AG09319 (cell line): ENCODE measurements around the gene IFNE.

Experiments used
- DNase-seq: peaks from one replicate; pipeline ENCODE4 v3.0.0-alpha.2; 2010; ENCODE audit warnings: low read depth; ENCODE audit errors: extremely low read depth
- TF ChIP-seq, protein P1 (sequence below): IDR thresholded peaks from 2 replicates; pipeline ENCODE4 v1.5.1; 2011; ENCODE audit warnings: low read depth, mild to moderate bottlenecking, inconsistent platforms, low read length, moderate library complexity

IFNE gene

DNA sequence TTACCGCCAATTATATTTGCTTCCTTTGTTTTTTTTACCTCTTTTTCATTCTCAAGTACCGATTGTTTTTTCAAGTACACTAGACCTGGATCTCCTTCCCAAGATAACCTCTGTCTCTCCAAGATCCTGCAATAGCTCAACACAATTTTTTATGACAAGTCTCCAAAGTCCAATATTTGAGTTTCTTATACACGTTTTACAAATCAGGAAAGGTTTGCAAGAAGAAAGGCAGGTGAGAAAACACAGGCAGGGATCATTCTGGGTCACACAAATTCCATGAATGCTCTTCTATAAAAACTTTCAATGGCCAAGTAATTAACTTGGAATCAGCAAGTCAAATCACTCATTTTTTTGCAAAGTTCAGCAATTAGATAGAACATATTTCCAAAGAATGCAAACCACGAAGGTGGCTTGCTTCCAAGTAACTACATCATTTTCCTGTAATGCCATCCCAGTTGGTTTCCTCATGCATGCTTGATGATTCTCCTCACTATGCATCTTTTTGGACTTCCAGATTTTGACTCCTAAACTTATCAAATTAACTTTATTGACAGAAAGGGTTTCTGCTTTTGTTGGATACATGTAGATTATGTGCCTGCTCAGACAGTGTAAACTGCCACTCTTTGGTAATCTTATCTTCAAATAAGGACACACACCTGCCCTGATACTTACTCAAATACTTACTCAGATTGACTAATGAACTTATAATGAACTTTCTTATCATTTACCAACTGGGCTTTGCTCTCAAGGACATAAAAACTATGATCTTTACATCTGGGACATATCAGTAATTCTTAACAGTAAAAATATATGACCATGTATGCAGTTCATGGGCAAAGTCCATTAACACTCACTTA lies 24.7 kb upstream of the IFNE start:
- TF ChIP-seq, protein P1, sequence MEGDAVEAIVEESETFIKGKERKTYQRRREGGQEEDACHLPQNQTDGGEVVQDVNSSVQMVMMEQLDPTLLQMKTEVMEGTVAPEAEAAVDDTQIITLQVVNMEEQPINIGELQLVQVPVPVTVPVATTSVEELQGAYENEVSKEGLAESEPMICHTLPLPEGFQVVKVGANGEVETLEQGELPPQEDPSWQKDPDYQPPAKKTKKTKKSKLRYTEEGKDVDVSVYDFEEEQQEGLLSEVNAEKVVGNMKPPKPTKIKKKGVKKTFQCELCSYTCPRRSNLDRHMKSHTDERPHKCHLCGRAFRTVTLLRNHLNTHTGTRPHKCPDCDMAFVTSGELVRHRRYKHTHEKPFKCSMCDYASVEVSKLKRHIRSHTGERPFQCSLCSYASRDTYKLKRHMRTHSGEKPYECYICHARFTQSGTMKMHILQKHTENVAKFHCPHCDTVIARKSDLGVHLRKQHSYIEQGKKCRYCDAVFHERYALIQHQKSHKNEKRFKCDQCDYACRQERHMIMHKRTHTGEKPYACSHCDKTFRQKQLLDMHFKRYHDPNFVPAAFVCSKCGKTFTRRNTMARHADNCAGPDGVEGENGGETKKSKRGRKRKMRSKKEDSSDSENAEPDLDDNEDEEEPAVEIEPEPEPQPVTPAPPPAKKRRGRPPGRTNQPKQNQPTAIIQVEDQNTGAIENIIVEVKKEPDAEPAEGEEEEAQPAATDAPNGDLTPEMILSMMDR = no peak
- DNase-seq = peak; percentile 74

DNA sequence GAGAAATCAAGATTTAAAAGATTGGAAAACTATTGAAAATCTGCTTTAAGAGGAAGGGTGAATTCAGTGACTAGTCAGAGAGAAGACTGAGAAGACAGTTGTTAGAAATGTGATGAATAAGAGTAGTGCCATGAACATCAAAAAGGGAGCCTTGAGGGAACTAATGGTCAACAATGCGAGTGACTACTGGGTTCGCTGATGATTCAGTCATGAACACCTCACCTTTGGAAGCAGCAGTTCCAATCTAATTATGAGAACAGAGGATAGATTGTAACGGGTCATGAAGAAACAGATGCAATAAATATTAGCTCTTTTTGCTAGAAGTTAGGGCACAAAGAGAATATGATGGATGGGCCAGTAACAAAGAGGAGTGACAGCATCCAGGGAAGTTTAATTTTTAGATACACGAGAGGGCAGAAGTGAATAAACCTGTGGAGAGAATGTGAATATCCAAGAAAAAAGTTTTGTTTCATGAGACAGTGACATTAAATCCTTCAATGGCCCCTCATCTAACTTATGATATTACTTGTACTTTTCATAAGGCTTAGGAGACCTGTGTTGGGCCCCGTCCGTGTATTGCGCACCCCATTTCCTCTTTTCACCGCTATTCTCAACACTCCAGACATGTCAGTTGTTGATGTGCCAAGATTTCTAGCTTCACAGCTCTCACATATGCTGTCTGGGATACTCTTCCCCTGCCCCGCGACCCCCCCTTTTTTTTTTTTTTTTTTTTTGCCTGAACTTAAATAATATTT lies 23.5 kb upstream of the IFNE start:
- DNase-seq = no peak
- TF ChIP-seq, protein P1 = no peak

DNA sequence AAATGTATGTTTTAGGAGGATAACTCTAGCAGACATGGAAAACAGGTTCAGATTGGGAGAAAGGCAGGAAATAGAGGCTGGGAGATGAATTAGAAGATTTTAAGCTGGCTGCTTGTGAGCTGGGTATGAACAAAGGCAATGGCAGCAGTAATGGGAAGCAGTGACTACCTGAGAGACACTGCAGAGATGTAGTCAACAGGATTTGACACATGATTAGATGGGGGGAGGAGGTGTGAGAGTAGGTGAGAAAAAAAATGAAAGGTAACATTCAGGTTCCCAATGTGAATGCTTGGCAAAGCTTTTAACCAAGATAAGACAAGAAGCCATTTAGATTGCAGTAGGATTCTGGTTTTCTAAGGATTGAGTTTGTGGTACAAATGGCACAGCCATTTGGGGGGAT lies 22.8 kb upstream of the IFNE start:
- no peak for DNase-seq
- TF ChIP-seq, protein P1 = no peak

DNA sequence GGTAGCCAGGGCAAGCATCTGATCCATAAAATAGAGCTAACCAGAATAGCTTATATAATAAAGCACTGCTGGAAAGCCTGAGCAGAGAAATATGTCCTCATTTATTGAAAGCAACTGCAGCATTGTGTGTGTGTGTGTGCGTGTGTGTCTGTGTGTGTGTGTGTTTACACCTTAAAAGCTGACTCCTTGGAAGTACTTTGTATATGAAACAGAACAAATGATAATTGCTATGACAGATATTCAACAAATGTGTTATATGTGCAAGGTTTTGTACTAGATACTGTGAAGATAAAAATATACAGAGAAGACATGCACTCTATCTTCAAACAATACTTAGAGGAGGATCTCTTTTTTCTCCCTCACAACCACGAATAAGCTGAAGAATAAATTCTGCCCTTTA lies 22.0 kb upstream of the IFNE start:
- TF ChIP-seq, protein P1 = no peak

DNA sequence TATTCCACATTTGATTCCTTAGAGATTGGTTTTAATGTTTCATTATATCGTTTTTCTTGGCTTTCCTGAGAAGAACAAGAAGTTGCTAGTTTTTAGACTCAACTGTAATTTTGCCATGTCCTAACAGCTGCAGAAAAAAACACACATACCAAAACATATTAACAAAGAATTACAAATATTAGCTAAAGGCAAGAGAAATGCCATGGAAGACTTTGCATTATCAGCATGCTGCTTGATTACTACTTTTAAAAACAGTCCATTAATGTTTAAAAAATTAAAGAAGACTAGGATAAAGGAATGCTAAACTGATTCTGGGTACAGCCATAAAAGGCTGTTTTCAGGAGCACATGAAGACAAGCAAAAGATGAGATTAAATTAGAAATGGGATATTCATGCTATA lies 20.5 kb upstream of the IFNE start:
- TF ChIP-seq, protein P1 = no peak
- DNase-seq = no peak

More for the DNA sequence above, 22.0 kb upstream of the IFNE start:
- no peak for DNase-seq

DNA sequence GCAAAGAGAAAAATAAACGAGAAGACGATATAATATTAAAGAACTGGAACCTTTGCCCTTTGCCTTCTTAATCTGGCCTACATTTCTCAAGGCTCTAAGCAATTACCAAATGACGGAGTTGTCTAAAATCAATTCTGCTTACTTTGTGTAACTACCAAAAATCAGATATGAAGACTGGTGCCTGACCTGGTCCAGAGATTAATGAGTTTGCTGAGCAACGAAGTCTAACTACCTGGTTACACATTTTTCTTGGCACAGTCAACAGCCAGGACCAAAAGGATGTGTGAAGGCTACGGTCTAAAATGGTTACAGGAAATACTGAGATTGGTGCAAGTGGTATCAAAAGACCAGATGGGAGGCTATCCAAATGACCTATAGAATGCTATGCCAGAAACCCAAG lies 17.8 kb upstream of the IFNE start:
- no peak for DNase-seq
- TF ChIP-seq, protein P1 = no peak

DNA sequence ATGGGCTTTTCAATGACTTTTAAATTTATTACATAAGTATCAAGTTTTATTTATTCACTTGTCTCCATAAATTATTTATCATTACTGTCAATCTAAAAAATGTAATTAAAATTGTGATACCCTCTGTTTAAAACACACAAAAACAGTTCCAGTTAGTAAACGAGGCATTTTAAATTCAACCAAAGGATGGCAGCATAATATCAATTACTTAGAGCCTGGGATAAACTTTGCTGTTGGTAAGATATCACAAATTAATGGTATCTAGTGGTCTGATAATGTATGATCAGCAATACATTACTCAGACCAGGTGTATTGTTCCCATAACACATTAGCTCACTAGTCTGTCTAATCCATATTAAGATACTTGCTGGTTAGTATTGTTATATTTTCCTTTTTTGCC lies 9.6 kb upstream of the IFNE start:
- TF ChIP-seq, protein P1 = peak; percentile 18
- DNase-seq = no peak
